PC-3 (cell line): ENCODE data around the gene ROR1. TPM values are rescaled to one million over a fixed set of nuclear protein-coding genes. Genes with fewer than 3 reads are reported as not detected.

Experiments
- ATAC-seq: fragments of 200-7000 bp; cut with Tn5 transposase; 2 replicates; pipeline ENCODE4 v1.9.1; 2020; ENCODE audit warnings: mild to moderate bottlenecking, moderate library complexity
- BruUV-seq: library from RNA; stranded (reverse); fragments of 400-500 nt; replicated peaks from 2 replicates; lab custom pipeline; 2021; lab: Mats Ljungman, UMichigan
- CTCF ChIA-PET: fragments of 300-600 bp; sonication (Branson Sonifier 250); formaldehyde crosslinking; loops from one replicate; lab custom pipeline; 2022; ENCODE audit warnings: antibody characterized with exemption; lab: Charles Lee
- POLR2A ChIA-PET: fragments of 300-600 bp; sonication (Branson Sonifier 250); formaldehyde crosslinking; loops from one replicate; lab custom pipeline; 2022; ENCODE audit warnings: antibody characterized with exemption; ENCODE audit not compliant: unreplicated experiment; lab: Charles Lee
- DNase-seq: peaks from one replicate; pipeline ENCODE4 v3.0.0-alpha.2; 2015
- H2AFZ ChIP-seq: fragments of 300-600 bp; sonication (generic); 2 replicates; pipeline ENCODE4 v1.6.0; 2016; ENCODE audit warnings: antibody characterized with exemption, low read length
- H3F3A ChIP-seq: fragments of 300-600 bp; sonication (generic); one replicate; pipeline ENCODE4 v1.6.0; 2017; ENCODE audit warnings: antibody characterized with exemption, low read length, control low read depth, mild to moderate bottlenecking; ENCODE audit not compliant: unreplicated experiment
- H3K27ac ChIP-seq: fragments of 300-600 bp; sonication (generic); 2 replicates; pipeline ENCODE4 v1.5.1; 2016; ENCODE audit warnings: mild to moderate bottlenecking, low read length
- H3K27me3 ChIP-seq: fragments of 300-600 bp; sonication (generic); 2 replicates; pipeline ENCODE4 v1.6.1; 2016; ENCODE audit warnings: low read length, mixed read lengths
- H3K36me3 ChIP-seq: fragments of 300-600 bp; sonication (generic); 2 replicates; pipeline ENCODE4 v1.6.1; 2016; ENCODE audit warnings: low read depth, mixed run types, low read length, mixed read lengths
- H3K4me1 ChIP-seq: fragments of 300-600 bp; sonication (generic); 2 replicates; pipeline ENCODE4 v1.5.1; 2016; ENCODE audit warnings: low read length; ENCODE audit not compliant: insufficient read depth
- H3K4me2 ChIP-seq: fragments of 300-600 bp; sonication (generic); 2 replicates; pipeline ENCODE4 v1.6.0; 2016; ENCODE audit warnings: low read length
- H3K4me3 ChIP-seq: fragments of 300-600 bp; sonication (generic); 2 replicates; pipeline ENCODE4 v1.5.1; 2016; ENCODE audit warnings: mild to moderate bottlenecking, low read length, mixed read lengths
- H3K79me2 ChIP-seq: fragments of 300-600 bp; sonication (generic); 2 replicates; pipeline ENCODE4 v1.6.1; 2017; ENCODE audit warnings: low read length, mixed read lengths
- H3K9ac ChIP-seq: fragments of 300-600 bp; sonication (generic); 2 replicates; pipeline ENCODE4 v1.6.0; 2016; ENCODE audit warnings: mild to moderate bottlenecking, low read length
- H3K9me2 ChIP-seq: fragments of 300-600 bp; sonication (generic); replicated peaks from 2 replicates; pipeline ENCODE4 v1.6.1; 2016; ENCODE audit warnings: mixed run types, low read length, mixed read lengths
- H3K9me3 ChIP-seq: fragments of 300-600 bp; sonication (generic); 2 replicates; pipeline ENCODE4 v1.6.1; 2016; ENCODE audit warnings: low read length, mixed read lengths
- H4K20me1 ChIP-seq: fragments of 300-600 bp; sonication (generic); 2 replicates; pipeline ENCODE4 v1.6.1; 2016; ENCODE audit warnings: low read length, mixed read lengths
- CTCF ChIP-seq: fragments of 300-600 bp; sonication (generic); conservative IDR thresholded peaks from 2 replicates; pipeline ENCODE4 v1.5.1; 2017; ENCODE audit warnings: antibody characterized with exemption, low read depth, mild to moderate bottlenecking, low read length
- EZH2 ChIP-seq: fragments of 300-600 bp; sonication (generic); IDR thresholded peaks from one replicate; pipeline ENCODE4 v1.6.1; 2017; ENCODE audit warnings: antibody characterized with exemption, mild to moderate bottlenecking, low read length; ENCODE audit not compliant: unreplicated experiment
- EZH2phosphoT487 ChIP-seq: fragments of 300-600 bp; sonication (generic); IDR thresholded peaks from 2 replicates; pipeline ENCODE4 v1.6.1; 2018; ENCODE audit warnings: mild to moderate bottlenecking, antibody characterized with exemption, low read length, borderline replicate concordance
- intact Hi-C: fragments of 100-400 bp; cut with micrococcal nuclease; formaldehyde crosslinking; loops from 2 replicates; pipeline ENCODE4 v1.9.0; 2023
- total RNA-seq: library from RNA; depleted of rRNA; stranded (reverse); fragments of >200 nt; gene quantifications from 2 replicates; pipeline ENCODE4 v1.2.3, GENCODE V29; 2014

Gene ROR1
- total RNA-seq, 1 experiment from 2014 or later = 16.5 TPM

DNA sequence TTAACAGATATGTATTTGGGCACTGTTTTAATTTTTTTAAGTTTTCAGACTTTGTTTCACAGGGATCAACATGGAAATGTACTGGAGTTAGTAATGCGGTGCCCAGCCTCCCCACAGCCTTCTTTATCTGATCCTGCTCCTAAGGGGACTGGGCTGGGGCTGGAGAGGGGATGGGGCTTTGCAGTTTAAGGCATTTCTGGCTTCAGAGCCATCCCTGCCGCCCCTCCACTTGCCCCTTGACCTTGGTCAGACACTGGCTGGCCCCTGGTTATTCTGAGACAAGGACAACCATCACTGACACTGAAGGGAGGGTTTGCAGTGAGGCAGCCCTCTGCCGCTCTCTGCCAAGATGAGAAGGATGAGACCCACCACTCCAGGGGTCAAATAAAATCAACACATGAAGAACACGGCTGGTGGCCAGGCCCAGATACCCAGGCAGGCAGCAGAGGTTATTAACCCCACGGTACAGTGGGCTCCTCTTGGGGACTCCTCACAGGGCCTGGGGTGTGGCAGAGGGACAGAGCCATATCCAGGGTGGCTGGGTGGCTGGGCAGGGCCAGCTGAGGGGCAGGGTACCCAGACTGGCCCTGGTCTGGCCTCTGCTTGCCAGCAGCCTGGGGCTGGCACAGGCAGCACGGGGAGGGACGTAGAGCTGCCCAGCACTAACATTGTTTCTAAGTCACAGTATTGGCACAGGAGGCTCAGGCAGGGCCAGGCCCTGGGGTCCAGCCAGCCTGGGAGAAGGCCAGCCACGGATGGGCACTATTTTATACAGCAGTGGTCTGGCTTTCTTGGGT, 422.5 kb downstream of the ROR1 start:
- H3K4me3 ChIP-seq = no peak overlapping the region
- ChIA-PET POLR2A (no interaction called here), CTCF (no interaction called here)
- H3K79me2 ChIP-seq = no peaks in the 10 kb centered on the region
- no peak for TF ChIP-seq EZH2
- no peak for TF ChIP-seq EZH2phosphoT487
- no peak for TF ChIP-seq CTCF
- H3K36me3 ChIP-seq = no peaks in the 10 kb centered on the region
- ATAC-seq = no peak
- intact Hi-C loops = no loop called here
- H3K9me3 ChIP-seq = no peaks in the 10 kb centered on the region
- H4K20me1 ChIP-seq = no peaks in the 10 kb centered on the region
- H2AFZ ChIP-seq = no peak overlapping the region
- H3K9ac ChIP-seq = no peak overlapping the region
- no peak overlapping the region for H3K4me2 ChIP-seq
- H3K4me1 ChIP-seq = no peaks in the 10 kb centered on the region
- no peaks in the 10 kb centered on the region for H3F3A ChIP-seq
- BruUV-seq = no TSS peak
- H3K27ac ChIP-seq = no peak overlapping the region
- DNase-seq = no peak
- H3K9me2 ChIP-seq = no peaks in the 10 kb centered on the region
- H3K27me3 ChIP-seq = no peaks in the 10 kb centered on the region

DNA sequence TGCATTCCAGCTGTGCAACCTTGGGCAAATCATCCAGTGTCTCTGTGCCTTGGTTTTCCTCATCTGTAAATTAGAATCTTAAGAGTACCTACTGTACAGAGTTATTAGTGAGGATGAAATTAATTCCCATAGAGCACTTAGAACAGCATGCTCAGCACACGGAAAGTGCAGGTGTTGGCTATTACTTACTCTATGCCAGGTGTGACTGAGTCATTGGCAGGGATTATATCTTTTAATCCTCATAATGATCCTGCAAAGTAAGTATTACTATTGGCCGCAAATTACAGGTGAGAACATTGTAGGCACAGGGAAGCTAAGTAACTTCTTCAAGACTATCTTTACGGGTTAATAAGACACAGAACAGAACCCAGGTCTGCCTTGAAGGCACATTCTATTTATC, 423.3 kb downstream of the ROR1 start:
- Histone ChIP-seq H3K27ac (no peak overlapping the region), H3K4me1 (no peaks in the 10 kb centered on the region), H2AFZ (no peak overlapping the region), H3K9ac (no peak overlapping the region), H3F3A (no peaks in the 10 kb centered on the region), H3K9me2 (no peaks in the 10 kb centered on the region), H3K27me3 (no peaks in the 10 kb centered on the region), H3K36me3 (no peaks in the 10 kb centered on the region), H3K4me2 (no peak overlapping the region), H3K79me2 (no peaks in the 10 kb centered on the region), H3K9me3 (no peaks in the 10 kb centered on the region), H3K4me3 (no peak overlapping the region), H4K20me1 (no peaks in the 10 kb centered on the region)
- intact Hi-C loops = no loop called here
- POLR2A ChIA-PET = no interaction called here
- TF ChIP-seq CTCF (no peak), EZH2phosphoT487 (no peak), EZH2 (no peak)
- DNase-seq (no peak), ATAC-seq (no peak)
- CTCF ChIA-PET = no interaction called here
- no TSS peak for BruUV-seq

- H2AFZ ChIP-seq = no peak overlapping the region
- ATAC-seq (no peak), DNase-seq (peak; percentile 14)
- H3K27me3 ChIP-seq = no peaks in the 10 kb centered on the region
- H4K20me1 ChIP-seq = no peaks in the 10 kb centered on the region
- intact Hi-C loops = no loop called here
- BruUV-seq = no TSS peak
- TF ChIP-seq EZH2phosphoT487 (no peak), EZH2 (no peak), CTCF (no peak)
- no peak overlapping the region for H3K4me2 ChIP-seq
- no peaks in the 10 kb centered on the region for H3K9me2 ChIP-seq
- no peak overlapping the region for H3K9ac ChIP-seq
- no peaks in the 10 kb centered on the region for H3K79me2 ChIP-seq
- CTCF ChIA-PET = no interaction called here
- no peaks in the 10 kb centered on the region for H3K9me3 ChIP-seq
- no peak overlapping the region for H3K4me3 ChIP-seq
- H3K27ac ChIP-seq = no peak overlapping the region
- no peaks in the 10 kb centered on the region for H3K36me3 ChIP-seq
- POLR2A ChIA-PET = interaction anchor here (0.6 kb wide), 1 partner anchor 49 kb away, joined by 8 read pairs; no protein-coding TSS in a partner anchor
- no peaks in the 10 kb centered on the region for H3K4me1 ChIP-seq
- no peaks in the 10 kb centered on the region for H3F3A ChIP-seq
These were observed 425.3 kb downstream of the ROR1 start for GRCh38 chr1:64199154-64199553.
